Stimulated activated effector memory CD8-positive, alpha-beta T cell treated with anti-CD3 and anti-CD28 coated beads, Interleukin-12 subunit alpha, Interleukin-12 subunit beta, amount 100 ng/mL, for 72 hours (primary cell): ENCODE data around the gene ADCY9.
A peak's percentile ranks its signal among the peaks of the same experiment; 100 is the strongest.
"Not testable (repeated sequence)": the region's sequence is repeated elsewhere in the genome, so short reads cannot be mapped to it uniquely, and the experiment has no call there.

Experiments used
- ATAC-seq: fragments of 150-1000 bp; cut with Tn5 transposase; 2 replicates; pipeline ENCODE4 v1.10.0; 2021
- DNase-seq, 2 donors: peaks; one replicate each; pipeline ENCODE4 v3.0.0; 2021 to 2022; ENCODE audit warnings: low spot score in 2 of 2
- H3K27ac Mint-ChIP-seq: one replicate; pipeline ENCODE4 v1.8.0; 2022; ENCODE audit warnings: mild to moderate bottlenecking, mixed read lengths
- H3K36me3 Mint-ChIP-seq: one replicate; pipeline ENCODE4 v1.8.0; 2022; ENCODE audit warnings: mild to moderate bottlenecking, mixed read lengths
- H3K4me1 Mint-ChIP-seq: one replicate; pipeline ENCODE4 v1.8.0; 2022; ENCODE audit warnings: mixed read lengths
- H3K4me3 Mint-ChIP-seq: one replicate; pipeline ENCODE4 v1.8.0; 2022; ENCODE audit warnings: mild to moderate bottlenecking, mixed read lengths
- H3K9me3 Mint-ChIP-seq: one replicate; pipeline ENCODE4 v1.8.0; 2022; ENCODE audit warnings: mixed read lengths

The ADCY9 gene

DNA sequence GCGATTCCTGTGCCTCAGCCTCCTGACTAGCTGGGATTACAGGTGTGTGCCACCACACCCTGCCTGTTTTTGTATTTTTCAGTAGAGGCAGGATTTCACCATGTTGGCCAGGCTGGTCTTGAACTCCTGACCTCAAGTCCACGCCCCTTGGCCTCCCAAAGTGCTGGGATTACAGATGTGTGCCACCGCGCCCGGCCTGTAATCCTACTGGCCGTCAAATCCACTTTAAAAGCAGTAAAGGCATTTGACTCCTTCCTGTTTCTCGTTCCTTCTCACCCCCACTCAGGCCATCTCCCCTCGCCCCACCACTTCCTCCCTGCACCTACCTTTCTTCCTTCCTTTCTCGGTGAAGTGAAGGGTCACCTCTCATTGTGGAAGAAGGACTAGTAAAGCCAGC, 166.3 kb downstream of the ADCY9 start:
- no peaks in the 10 kb centered on the region for H3K9me3 Mint-ChIP-seq
- ATAC-seq (no peak), DNase-seq (no peak)
- no peaks in the 10 kb centered on the region for H3K4me1 Mint-ChIP-seq
- peak overlapping the region; percentile 38 for H3K27ac Mint-ChIP-seq
- H3K36me3 Mint-ChIP-seq: no peaks in the 10 kb centered on the region
- no peak overlapping the region for H3K4me3 Mint-ChIP-seq

GRCh38 chr16:3949287-3949686, 167.0 kb downstream of the ADCY9 start:
- ATAC-seq: no peak
- DNase-seq: no peak
- Mint-ChIP-seq H3K9me3 (no peaks in the 10 kb centered on the region), H3K36me3 (no peaks in the 10 kb centered on the region), H3K4me1 (no peaks in the 10 kb centered on the region), H3K4me3 (no peak overlapping the region), H3K27ac (no peak overlapping the region)

DNA sequence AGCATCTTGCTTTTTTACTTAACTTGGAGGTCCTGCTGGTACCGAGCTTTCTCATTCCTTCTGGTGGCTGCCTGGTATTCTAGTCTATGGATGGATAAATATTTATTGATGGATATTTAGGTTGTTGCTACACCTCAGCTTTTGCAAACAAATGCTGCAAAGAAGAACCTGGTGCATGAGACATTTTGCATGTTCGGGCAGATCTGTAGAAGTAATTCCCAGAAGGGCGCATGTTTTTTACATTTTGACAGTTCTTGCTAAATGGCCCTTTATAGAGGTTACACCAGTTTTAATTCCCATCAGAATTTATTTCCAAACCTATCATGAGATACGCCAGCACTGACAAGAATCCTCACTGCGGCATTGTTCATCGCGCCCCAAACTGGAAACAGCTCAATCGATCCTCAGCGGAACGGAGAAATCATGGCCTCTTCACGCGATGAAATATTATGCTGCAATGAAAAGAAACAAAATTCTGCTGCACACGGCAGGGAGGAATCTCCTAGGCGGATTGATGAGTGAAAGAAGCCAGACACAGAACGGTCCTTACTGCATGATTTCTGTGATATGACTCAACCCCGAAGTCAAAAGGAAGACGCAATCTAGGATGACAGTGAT, 167.8 kb downstream of the ADCY9 start:
- no peak overlapping the region for H3K4me3 Mint-ChIP-seq
- DNase-seq: no peak
- H3K4me1 Mint-ChIP-seq: no peaks in the 10 kb centered on the region
- H3K27ac Mint-ChIP-seq: no peak overlapping the region
- no peak for ATAC-seq
- no peaks in the 10 kb centered on the region for H3K9me3 Mint-ChIP-seq
- H3K36me3 Mint-ChIP-seq: no peaks in the 10 kb centered on the region

- Mint-ChIP-seq H3K9me3 (no peaks in the 10 kb centered on the region), H3K4me1 (no peaks in the 10 kb centered on the region), H3K4me3 (no peak overlapping the region), H3K27ac (no peak overlapping the region), H3K36me3 (no peaks in the 10 kb centered on the region)
- no peak for DNase-seq
- no peak for ATAC-seq
Observed at GRCh38 chr16:3946604-3947180, 169.6 kb downstream of the ADCY9 start.

DNA sequence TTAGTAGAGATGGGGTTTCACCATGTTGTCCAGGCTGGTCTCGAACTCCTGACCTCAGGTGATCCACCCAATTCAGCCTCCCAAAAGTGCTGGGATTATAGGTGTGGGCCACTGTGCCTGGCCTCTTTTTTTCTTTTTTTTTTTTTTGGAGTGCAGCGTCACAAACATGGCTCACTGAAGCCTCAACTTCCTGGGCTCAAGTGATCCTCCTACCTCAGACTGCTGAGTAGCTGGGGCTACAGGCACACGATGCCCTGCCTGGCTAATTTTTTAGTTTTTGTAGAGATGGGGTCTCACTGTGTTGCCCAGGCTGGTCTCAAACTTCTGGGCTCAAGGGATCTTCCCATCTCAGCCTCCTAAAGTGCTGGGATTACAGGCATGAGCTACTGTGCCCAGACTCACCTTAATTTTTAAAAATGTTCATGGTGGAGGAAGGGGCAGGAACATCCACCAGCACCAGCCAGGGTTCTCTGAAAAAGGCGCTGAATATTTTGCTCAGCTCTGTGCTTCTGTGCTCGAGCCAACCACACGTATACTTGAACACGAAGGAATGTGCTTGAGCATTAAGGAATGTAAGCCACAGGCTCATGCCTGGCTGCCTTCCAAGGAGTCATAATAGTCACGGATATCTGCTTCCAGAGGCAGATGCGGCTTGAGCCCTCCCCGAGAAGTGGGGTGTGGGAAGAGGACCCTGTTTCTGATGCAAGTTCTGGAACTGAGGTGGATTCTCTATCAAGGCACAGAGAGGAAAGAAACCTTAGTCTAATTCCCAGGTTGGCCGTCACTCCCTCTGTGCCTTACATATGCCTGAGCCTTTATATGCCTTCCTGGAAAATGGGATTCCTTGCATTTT, 170.3 kb downstream of the ADCY9 start:
- DNase-seq (no peak), ATAC-seq (no peak)
- Mint-ChIP-seq H3K4me3 (no peak overlapping the region), H3K27ac (no peak overlapping the region), H3K4me1 (no peaks in the 10 kb centered on the region), H3K36me3 (no peaks in the 10 kb centered on the region), H3K9me3 (no peaks in the 10 kb centered on the region)

DNA sequence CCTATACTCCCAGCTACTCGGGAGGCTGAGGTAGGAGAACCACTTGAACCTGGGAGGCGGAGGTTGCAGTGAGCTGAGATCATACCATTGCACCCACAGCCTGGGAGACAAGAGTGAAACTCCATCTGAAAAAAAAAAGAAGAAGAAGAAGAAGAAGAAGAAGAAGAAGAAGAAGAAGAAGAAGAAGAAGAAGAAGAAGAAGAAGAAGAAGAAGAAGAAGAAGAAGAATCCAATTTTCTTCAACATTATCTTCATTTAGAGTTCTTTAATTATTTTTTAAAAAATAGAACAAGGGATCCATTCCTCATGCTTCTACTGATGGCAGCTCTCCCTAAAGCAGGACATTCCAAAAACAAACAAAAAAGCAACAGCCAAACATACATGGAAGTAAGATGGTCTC, 171.8 kb downstream of the ADCY9 start:
- H3K9me3 Mint-ChIP-seq, H3K36me3 Mint-ChIP-seq, ATAC-seq, H3K4me1 Mint-ChIP-seq, H3K4me3 Mint-ChIP-seq, H3K27ac Mint-ChIP-seq, DNase-seq: not testable (repeated sequence)

DNA sequence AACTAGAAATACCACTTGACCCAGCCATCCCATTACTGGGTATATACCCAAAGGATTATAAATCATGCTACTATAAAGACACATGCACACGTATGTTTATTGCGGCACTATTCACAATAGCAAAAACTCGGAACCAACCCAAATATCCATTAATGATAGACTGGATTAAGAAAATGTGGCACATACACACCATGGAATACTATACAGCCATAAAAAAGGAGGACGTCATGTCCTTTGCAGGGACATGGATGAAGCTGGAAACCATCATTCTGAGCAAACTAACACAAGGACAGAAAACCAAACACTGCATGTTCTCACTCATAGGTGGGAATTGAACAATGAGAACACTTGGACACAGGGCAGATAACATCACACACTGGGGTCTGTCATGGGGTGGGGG, 174.1 kb downstream of the ADCY9 start:
- not testable (repeated sequence) for H3K4me1 Mint-ChIP-seq, H3K4me3 Mint-ChIP-seq, DNase-seq, ATAC-seq, H3K36me3 Mint-ChIP-seq, H3K27ac Mint-ChIP-seq, H3K9me3 Mint-ChIP-seq

GRCh38 chr16:3938843-3939624, 177.2 kb downstream of the ADCY9 start:
- H3K4me3 Mint-ChIP-seq: peak overlapping the region; percentile 26
- H3K4me1 Mint-ChIP-seq: no peaks in the 10 kb centered on the region
- ATAC-seq: peak; percentile 85
- no peaks in the 10 kb centered on the region for H3K36me3 Mint-ChIP-seq
- peak; percentile 68 to 84 for DNase-seq
- H3K27ac Mint-ChIP-seq: no peak overlapping the region
- no peaks in the 10 kb centered on the region for H3K9me3 Mint-ChIP-seq

GRCh38 chr16:3938471-3938842, 177.8 kb downstream of the ADCY9 start:
- no peak for ATAC-seq
- DNase-seq: no peak
- no peak overlapping the region for H3K27ac Mint-ChIP-seq
- no peaks in the 10 kb centered on the region for H3K4me1 Mint-ChIP-seq
- peak overlapping the region; percentile 26 for H3K4me3 Mint-ChIP-seq
- no peaks in the 10 kb centered on the region for H3K9me3 Mint-ChIP-seq
- no peaks in the 10 kb centered on the region for H3K36me3 Mint-ChIP-seq

DNA sequence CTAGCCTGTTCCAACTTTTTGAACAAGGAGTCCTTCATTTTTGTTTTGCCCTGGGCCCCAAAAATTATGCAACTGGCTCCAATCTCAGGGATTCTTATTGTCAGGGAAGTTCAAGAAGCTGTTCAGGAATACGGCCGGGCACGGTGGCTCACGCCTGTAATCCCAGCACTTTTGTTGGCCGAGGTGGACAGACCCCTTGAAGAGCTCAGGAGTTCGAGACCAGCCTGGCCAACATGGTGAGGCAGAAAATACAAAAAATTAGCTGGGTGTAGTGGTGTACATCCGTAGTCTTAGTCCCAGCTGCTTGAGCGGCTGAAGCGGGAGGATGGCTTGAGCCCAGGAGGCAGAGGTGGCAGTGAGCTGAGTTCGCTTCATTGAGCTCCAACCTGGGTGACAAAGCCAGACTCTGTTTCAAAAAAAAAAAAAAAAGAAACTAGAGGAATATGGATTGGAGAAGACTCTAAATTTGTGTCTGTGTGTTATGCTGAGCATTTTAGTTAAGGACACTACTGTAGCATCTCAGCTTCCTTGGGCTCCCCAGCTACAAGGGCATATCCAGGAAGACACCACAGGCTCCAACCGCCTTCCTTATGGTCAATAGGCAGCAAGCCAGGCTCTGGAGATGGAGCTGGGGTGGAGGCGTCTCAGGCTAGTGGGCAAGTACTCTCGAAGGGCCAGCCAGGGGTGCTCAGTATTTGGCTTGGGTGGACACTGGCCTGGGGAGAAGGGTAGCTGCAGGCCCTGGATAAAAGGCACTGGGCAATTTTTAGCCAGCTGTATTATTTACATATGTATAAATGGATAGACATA, 179.0 kb downstream of the ADCY9 start:
- Mint-ChIP-seq H3K4me1 (no peaks in the 10 kb centered on the region), H3K4me3 (no peak overlapping the region), H3K36me3 (no peaks in the 10 kb centered on the region), H3K27ac (no peak overlapping the region), H3K9me3 (no peaks in the 10 kb centered on the region)
- ATAC-seq: no peak
- DNase-seq: no peak

DNA sequence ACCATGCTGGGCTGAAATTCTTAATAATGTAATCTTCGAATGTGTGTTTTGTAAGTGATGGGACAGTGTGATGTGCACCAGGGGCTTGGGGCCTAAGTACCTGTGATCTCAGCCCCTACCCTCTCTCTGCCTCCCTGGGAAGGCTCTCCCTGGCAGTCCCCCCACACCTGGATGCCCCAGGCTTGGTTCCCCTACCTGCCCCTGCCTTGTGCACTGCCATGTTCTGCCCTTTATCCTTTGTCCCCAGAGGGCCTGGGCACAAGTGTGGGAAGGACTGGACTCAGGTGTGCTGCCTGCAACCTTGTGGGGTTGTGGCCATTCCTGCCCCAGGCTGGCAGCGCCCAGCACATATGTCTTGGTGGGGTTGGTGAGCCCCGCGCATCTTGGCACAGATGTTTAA, 180.3 kb downstream of the ADCY9 start:
- ATAC-seq (no peak), DNase-seq (no peak)
- Mint-ChIP-seq H3K36me3 (no peaks in the 10 kb centered on the region), H3K4me1 (no peaks in the 10 kb centered on the region), H3K4me3 (no peak overlapping the region), H3K27ac (no peak overlapping the region), H3K9me3 (no peaks in the 10 kb centered on the region)

DNA sequence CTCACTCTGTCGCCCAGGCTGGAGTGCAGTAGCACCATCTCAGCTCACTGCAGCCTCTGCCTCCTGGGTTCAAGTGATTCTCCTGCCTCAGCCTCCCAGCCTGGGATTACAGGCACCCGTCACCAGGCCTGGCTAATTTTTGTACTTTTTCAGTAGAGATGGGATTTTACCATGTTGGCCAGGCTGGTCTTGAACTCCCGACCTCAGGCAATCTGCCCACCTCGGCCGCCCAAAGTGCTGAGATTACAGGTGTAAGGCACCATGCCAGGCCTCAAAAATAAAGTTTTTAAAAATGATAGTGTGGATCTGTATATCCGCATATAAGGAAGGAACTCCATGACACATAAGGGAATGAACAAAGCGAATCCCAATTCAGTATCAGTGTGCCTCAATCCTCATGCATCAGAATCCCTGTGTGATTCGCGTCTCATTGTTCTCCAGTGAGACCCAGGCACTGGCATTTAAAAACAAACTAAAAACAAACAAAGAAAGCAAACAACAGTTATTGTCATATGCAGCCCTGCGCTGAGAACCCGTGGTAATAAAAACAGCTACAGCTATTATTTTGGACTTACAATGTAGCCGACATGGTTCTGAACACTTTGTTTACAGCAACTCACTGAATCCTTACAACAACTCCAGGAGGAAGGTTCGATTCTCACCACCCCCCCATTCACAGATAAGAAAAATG, 181.6 kb downstream of the ADCY9 start:
- Mint-ChIP-seq H3K36me3 (no peaks in the 10 kb centered on the region), H3K27ac (peak overlapping the region; percentile 32), H3K9me3 (no peaks in the 10 kb centered on the region), H3K4me1 (no peaks in the 10 kb centered on the region), H3K4me3 (no peak overlapping the region)
- no peak for DNase-seq
- no peak for ATAC-seq

DNA sequence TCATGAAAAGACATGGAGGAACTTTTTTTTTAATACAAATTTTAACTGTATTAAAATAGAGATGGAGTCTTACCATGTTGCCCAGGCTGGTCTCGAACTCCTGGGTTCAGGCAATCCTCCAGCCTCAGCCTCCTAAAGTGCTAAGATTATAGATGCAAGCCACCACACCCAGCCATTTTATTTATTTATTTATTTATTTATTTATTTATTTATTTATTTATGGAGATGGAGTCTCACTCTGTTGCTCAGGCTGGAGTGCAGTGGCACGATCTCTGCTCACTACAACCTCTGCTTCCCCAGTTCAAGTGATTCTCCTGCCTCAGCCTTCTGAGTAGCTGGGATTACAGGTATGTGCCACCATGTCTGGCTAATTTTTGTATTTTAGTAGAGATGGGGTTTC, 189.1 kb downstream of the ADCY9 start:
- ATAC-seq, H3K36me3 Mint-ChIP-seq, H3K4me1 Mint-ChIP-seq, H3K9me3 Mint-ChIP-seq, H3K4me3 Mint-ChIP-seq, H3K27ac Mint-ChIP-seq, DNase-seq: not testable (repeated sequence)

GRCh38 chr16:3924763-3925162, 191.5 kb downstream of the ADCY9 start:
- DNase-seq: no peak
- H3K27ac Mint-ChIP-seq: no peak overlapping the region
- H3K4me1 Mint-ChIP-seq: no peaks in the 10 kb centered on the region
- ATAC-seq: no peak
- H3K4me3 Mint-ChIP-seq: no peak overlapping the region
- no peaks in the 10 kb centered on the region for H3K36me3 Mint-ChIP-seq
- H3K9me3 Mint-ChIP-seq: no peaks in the 10 kb centered on the region
